ENCODE results near the gene KRT77.

- TF ChIP-seq ZNF24 (IDR thresholded peaks at IDR 0.05): no peak
- TF ChIP-seq ZNF622 (IDR thresholded peaks at IDR 0.05): no peak
- TF ChIP-seq, protein P1, sequence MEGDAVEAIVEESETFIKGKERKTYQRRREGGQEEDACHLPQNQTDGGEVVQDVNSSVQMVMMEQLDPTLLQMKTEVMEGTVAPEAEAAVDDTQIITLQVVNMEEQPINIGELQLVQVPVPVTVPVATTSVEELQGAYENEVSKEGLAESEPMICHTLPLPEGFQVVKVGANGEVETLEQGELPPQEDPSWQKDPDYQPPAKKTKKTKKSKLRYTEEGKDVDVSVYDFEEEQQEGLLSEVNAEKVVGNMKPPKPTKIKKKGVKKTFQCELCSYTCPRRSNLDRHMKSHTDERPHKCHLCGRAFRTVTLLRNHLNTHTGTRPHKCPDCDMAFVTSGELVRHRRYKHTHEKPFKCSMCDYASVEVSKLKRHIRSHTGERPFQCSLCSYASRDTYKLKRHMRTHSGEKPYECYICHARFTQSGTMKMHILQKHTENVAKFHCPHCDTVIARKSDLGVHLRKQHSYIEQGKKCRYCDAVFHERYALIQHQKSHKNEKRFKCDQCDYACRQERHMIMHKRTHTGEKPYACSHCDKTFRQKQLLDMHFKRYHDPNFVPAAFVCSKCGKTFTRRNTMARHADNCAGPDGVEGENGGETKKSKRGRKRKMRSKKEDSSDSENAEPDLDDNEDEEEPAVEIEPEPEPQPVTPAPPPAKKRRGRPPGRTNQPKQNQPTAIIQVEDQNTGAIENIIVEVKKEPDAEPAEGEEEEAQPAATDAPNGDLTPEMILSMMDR (IDR thresholded peaks at IDR 0.05 in 2 of 3, conservative IDR thresholded peaks at IDR 0.05 in 1 of 3; ENCODE audit: control insufficient read depth in 2 of 3, extremely low read depth in 1 of 3, insufficient read depth in 1 of 3, low read depth in 3 of 3, low read length in 3 of 3): no peak
- TF ChIP-seq POLR2AphosphoS5 (IDR thresholded peaks at IDR 0.05; ENCODE audit: low read length): no peak
- TF ChIP-seq RAD21 (IDR thresholded peaks at IDR 0.05; ENCODE audit: insufficient read depth, low read depth, low read length): no peak
- no peak for TF ChIP-seq BHLHE40 (IDR thresholded peaks at IDR 0.05; ENCODE audit: borderline replicate concordance in 1 of 2, low read depth in 2 of 2, low read length in 1 of 2)
- no peak for TF ChIP-seq SIN3A (IDR thresholded peaks at IDR 0.05; ENCODE audit: low read depth, low read length)
These were observed 51.5 kb downstream of the KRT77 start, which contains the start of gene KRT2 for GRCh38 chr12:52651726-52652261.

All from GM12878 (cell line).